GM19043 (cell line): ENCODE data around the gene KIAA0586.
"Not testable (repeated sequence)": the region's sequence is repeated elsewhere in the genome, so short reads cannot be mapped to it uniquely, and the experiment has no call there.

Experiments
- ATAC-seq: cut with Tn5 transposase; IDR thresholded peaks from one replicate; pipeline ENCODE4 v1.9.1; 2021; ENCODE audit warnings: low read depth; ENCODE audit not compliant: unreplicated experiment

KIAA0586 gene

DNA sequence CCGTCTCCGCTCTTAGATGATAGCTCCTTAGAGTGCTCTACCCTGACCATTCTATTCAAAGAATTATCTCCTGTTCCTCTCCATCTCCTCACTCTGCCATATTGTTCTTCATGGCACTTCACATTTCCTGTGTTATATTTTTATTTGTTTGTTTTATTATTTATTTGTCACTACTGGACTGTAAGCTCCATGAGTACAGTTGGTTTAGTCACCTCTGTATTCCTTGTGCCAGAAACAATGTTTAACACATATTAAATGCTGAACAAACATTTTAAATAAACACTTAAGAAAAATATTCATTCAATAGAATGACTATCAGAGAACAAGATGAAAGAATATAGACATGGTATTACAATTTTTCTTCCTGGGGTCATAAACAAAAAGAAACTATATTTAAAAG is 35.6 kb downstream of the KIAA0586 start:
- ATAC-seq = no peak

DNA sequence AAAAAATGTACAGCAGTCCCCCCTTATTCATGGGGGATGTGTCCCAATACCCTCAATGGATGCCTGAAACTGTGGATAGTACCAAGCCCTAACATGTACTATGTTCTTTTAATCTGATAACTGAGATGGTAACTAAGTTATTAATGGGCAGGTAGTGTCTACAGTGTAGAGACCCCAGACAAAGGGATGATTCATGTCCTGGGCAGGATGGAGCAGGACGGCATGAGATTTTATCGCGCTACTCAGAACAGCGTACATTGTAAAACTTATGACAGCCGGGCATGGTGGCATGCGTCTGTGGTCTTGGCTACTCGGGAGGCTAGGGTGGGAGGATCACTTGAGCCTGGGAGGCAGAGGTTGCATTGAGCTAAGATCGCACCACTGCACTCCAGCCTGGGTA is 37.1 kb downstream of the KIAA0586 start:
- ATAC-seq = no peak

DNA sequence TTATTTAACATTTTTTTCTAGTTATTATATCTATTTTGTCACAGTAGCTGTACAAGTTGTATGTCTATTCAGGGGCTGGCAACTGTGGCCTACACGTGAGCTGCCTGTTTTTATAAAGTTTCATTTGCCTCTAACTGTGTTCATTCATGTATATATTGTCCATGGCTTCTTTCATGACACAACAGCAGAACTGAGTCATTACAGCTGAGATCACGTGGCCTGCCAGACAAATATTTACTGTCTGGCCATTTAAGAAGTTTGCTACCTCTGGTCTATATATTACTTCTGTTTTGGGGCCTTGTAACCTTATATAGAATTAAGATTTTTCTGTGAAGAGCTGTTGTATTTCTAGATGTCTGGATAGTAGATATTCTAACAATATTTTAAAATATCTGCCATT is 37.9 kb downstream of the KIAA0586 start:
- ATAC-seq = no peak

DNA sequence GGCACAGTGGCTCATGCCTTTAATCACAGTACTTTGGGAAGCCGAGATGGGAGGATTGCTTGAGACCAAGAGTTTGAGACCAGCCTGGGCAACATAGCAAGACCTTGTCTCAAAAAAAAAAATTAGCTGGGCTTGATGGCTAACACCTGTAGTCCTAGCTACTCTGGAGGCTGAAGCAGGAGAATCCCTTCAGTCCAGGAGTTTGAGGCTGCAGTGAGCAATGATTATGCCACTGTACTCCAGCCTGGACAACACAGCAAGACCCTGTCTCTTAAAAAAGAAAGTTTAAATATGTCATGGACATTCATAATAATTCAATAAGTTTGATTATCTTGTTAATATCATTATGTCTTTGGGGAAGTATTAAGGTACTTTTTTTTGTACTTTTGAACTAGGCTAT is 38.9 kb downstream of the KIAA0586 start:
- ATAC-seq = no peak

DNA sequence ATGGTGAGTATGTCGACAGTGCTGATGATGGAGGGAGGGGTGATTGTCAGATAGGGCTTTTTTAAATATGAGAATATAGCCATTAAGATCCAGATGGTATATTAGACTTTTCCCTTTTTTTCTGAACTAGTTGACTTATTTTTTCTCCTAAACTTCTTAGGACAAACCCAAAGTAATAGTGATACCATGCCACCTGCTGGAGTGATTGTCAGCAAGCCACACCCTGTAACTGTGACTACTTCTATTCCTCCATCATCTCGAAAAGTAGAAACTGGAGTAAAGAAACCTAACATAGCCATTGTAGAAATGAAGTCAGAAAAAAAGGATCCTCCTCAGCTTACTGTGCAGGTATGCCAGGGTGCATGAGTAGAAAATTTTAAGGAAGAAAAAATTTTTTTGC is 40.1 kb downstream of the KIAA0586 start:
- ATAC-seq = no peak

DNA sequence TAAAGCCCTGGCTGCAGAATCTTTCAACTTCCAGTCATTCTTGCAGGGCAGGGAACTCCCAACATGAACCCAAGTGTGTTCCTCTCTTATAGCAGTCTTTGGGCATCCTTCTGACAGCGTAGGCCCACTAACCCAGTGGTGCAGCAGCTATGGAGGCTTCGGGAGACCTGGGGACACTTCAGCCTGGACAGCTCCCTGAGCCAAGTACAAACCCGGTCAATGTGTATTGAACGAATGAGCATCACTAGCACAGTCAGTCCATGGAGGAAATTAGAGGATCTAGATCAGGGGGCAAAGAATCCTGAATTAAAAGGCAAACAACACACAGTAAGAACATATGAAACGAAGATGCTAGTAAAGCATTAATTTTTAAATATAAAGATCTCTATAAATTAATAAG is 41.8 kb downstream of the KIAA0586 start:
- no peak for ATAC-seq

DNA sequence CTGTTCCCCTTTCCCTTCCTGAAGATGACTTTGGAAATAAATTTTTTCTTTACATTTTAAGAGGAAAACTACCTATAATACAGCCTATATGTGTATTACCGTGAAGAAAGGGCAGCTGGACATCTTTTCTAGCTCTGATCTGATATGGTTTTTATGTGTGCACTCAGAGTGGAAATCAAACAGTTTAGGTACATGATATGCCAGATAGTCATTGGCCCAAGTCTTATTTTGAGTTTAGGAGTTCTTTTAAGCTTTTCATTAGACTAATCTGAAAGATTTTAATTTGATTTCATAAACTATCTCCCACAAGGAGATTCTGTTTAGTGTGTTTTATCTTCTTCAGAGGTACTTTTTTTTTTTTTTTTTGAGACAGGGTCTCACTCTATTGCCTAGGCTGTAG is 48.8 kb downstream of the KIAA0586 start:
- no peak for ATAC-seq

DNA sequence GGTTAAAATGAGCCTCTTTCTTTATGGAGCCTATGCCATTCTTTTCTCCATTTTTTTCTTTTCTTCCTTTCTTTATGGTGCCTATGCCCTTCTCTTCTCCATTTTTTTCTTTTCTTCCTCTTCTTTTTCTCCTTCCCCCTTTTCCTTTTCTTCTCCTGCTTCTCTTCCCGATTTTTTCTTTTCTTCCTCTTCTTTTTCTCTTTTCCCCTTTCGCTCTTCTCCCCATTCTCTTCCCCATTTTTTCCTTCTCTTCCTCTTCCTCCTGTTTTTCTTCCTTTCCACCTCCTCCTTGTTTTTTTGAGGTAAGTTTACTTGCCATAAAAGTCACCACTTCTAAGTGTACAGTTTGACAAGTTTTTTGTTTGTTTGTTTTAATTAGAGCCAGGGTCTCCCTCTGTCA is 50.1 kb downstream of the KIAA0586 start:
- ATAC-seq = no peak

DNA sequence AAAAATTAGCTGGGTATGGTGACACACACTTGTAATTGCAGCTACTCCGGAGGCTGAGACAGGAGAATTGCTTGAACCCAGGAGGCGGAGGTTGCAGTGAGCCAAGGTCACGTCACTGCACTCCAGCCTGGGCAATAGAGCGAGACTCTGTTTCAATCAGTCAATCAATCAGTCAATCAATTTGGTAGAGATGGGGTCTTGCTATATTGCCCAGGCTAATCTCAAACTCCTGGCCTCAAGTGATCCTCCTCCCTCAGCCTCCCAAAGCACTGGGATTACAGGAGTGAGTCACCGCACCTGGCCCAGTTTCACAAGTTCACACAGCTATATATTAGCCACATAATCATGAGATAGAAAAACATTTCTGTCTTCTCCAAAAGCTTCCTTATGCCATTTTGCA is 50.8 kb downstream of the KIAA0586 start:
- ATAC-seq = not testable (repeated sequence)

DNA sequence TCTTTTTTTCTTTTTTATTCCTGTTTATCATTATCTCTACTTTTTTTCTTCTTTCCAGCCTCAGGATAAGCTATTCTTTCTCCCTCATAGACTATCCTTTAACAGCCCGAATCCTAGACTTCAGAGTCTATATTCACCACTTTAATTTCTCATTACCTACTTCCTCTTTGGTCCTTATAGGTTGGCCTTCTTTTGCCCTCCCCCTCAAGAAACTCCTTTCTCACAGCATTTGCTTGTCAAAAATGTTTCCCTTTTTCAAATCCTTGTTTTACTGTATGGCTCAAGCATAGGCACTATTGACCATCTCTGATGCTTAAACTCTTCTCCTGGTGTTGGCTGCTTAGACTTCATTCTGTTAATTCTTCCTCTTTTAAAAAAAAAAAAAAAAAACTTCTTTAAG is 52.5 kb downstream of the KIAA0586 start:
- no peak for ATAC-seq

DNA sequence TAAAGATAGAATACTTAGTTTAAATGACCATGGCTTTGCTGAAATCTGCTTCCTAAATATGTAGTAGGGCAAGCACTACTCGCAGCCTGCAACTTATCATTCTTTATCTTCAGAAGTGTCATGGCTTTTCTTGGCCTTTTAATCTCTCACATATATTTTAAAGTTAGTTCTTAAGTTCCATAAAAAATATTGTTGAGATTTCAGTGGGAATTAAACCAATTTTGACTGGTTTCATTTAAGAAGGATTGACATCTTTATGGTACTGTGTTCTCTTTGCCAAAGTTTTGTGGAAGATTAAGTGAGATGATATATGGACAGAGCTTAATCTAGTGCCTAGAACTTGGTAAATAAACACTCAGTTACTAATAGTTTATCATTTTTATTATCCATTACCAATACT is 56.7 kb downstream of the KIAA0586 start:
- no peak for ATAC-seq

DNA sequence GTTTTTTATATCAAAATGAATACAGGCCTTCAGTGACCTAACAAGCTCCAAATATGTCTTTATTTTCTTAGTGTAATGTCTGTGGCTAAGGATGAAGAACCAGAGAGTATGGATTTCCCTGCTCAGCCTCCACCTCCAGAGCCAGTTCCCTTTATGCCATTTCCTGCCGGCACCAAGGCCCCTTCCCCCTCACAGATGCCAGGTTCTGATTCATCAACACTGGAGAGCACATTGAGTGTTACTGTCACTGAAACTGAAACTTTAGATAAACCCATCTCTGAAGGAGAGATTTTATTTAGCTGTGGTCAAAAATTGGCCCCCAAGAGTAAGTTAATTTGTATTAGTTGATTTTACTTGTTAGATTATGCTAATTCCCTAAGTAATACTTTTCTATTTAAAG is 61.0 kb downstream of the KIAA0586 start:
- ATAC-seq = no peak

DNA sequence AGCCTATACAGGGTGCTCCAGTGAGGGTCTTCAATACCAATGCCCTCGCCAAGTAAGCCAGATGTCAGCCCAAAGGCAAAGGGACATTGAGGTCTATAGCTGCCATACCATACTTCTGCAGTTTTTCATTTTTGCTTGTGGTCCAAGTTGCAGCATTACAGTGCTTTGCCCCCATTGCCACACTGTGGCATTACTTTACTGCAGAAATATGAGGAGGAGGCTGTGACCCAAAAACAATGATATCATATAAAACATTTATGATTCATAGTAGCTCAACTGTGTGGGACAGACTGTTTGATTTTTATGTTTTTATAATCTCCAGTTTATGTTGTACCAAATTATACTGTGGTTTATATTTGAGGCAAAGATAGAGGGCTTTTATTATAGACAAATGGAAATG is 64.1 kb downstream of the KIAA0586 start:
- no peak for ATAC-seq

DNA sequence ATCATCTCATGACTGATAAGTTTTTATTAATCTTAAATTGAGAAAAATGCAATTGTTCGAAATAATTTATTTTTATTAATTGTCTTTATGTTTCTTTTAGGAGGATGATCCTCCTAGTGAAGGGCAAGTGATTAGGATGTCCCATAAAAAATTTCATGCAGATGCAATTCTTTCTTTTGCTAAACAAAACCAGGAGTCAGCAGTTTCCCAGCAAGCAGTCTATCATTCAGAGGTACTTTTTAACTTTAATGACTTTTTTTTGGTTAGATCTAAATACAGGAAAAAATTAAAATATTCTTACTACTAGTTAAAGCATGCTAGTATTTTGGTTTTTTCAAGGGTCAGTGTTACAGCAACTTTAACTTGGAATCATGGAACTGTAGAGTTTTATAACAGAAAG is 64.5 kb downstream of the KIAA0586 start:
- no peak for ATAC-seq

DNA sequence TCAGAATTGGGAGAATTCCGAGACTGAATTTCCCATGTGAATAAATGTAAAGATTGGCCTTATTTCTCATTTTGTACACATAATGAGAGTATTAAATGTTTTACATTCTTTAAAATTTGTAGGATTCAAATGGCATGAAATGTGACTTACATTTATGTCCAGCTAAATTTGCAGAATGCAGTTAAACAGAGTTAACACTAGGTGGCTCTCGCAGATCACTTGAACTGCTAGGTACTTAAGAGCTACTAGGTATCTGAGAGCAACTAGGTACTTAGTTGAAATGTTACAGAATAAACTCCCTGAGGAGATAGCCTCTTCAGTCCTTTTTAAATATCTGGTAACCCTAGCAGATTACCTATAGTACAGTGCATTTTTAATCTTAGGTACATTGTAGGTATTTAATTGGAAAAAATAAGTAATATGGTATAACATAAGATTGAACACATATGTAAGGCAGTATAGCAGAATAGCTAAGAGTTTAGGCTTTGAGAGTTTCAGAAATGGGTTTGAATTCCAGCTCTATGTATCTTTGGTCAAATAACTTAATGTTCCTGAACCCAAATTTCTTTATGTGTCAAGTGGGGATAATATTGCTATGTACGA is 73.8 kb downstream of the KIAA0586 start:
- ATAC-seq = no peak

DNA sequence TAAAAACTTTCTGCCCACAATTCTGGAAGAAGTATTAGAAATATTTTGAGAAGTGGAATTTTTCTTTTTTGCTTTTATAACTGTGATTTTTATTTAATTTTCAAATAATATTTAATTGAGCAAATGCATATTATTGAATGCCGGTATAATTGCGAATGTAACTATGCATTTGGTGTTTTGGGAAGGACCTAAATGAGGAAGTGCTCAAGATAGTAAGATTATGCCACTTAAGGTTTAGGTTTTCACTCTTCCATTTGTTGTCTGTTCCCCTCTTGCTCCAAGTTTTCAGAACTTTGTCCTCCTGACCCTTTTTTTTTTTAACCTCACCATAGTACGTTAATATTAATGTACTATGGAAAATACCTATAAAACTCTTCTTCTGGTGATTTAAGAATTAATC is 85.8 kb downstream of the KIAA0586 start:
- ATAC-seq = no peak

DNA sequence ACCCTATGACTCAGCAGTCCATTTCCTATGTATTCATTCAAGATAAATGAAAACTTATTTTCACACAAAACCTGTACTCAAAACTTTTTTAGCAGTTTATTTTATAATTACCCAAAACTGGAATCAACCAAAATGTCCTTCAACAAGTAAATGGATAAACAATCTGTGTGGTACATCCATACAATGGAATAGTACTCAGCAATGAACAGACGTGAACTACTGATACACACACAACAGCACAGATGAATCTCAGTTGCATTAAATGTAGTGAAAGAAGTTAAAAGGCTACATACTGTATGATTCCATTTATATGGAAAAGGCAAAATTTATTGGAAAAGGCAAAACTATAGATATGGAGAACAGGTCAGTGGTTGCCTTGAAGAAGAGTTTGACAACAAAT is 90.1 kb downstream of the KIAA0586 start:
- no peak for ATAC-seq

DNA sequence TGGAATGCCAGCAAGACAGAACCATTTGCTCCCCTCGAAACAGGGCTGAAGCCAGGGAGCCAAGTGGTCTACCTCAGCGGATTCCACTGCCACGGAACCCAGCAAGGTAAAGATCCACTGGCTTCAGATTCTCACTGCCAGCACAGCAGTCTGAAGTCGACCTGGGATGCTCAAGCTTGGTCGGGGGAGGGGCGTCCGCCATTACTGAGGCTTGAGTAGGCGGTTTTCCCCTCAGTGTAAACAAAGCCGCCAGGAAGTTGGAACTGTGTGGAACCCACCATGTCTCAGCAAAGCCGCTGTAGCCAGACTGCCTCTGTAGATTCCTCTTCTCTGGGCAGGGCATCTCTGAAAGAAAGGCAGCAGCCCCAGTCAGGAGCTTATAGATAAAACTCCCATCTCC is 98.2 kb downstream of the KIAA0586 start:
- not testable (repeated sequence) for ATAC-seq

DNA sequence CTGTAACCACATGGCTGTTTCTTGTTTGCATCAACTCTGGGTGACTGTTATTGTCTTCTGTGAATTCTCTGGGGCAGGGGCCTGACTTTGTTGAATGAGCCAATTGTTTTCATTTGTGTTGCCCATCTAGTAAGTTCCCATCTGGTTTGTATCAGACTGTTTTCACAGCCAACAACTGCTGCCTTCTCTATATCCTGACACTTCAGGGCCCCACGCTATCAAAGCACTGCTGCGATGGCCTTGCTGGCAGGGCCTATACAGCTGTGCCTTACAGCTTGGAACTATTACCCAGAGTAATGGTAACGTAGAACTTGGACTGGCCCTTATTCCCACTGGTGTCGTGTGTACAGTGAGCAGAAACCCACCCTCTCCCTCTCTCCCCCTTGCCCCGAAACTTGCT is 105.9 kb downstream of the KIAA0586 start:
- no peak for ATAC-seq

DNA sequence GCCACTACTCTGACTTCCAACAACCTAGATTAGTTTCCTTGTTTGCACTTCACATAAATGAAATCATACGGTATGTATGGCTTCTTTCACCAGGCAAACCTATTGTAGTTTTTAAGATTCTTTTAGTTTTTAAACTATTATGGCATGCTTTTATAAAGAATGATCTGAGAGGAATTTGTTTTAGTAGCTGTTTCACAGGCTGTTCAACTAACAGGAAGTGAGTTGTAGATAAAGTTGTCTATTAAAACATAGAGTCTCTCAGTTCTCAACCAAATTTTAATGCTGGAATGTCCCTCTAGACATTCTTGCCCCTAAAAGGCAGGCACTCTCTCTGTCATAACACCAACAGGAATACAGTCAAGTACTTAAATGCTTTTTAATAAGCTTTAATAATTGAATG is 107.5 kb downstream of the KIAA0586 start:
- ATAC-seq = no peak

DNA sequence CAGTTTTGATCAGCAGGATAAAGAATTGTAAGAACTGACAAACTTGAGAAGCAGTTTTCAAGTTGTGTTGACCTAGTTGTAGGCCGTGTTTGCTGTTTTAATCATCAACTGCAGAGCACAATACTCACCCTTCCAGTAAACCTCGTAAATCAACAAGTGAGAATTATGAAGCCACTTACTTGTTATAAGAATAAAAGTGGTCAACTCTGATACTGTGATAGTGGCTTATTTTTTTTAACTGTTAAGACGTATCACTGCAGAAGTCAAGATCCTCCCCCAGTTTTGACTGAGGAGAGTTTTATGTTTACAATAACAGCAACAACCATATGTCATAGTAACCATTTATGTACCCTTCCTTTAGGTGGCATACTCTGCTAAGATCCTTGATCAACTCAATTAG is 109.5 kb downstream of the KIAA0586 start:
- no peak for ATAC-seq

DNA sequence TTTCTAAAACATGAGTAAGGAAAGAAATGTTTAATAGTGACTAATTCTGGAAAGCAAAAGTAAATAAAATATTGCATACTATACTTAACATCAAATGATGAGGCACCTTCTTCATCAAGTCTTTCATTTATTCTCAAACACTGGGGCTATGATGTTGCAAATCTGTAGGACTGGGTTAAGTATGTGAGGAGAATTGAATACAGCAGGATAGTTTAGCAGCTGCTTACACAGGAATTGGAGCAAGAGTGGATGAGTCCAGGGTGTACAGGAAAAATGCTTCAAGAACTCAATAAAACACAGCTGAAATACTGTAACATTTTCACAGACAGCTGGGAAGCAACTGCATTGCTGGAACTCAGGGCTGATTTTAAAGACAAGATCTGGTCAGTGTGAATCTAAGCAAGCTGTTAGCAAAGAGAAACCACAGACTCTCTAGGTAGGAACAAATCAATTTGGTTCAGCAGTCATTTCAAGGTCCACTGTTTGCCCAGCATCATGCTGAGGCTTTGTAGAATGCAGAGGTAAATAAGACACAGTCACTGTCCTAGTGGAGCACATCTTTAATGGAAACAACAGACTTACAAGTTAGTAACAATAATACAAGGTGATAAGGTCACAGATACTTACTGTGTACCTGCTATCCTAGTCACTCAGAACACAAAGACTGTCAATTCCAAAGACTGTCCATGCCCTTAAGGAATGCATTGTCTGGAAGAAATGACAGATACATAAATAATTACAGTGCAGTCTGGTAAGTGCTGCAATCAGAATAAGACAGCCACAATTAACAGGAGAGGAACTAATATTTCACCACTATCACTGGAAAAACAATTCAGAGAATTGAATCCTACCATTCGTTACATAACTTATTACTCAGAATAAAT is 113.5 kb downstream of the KIAA0586 start:
- ATAC-seq = no peak
